H1 (cell line): ENCODE results near the gene EXTL1. TPM values are rescaled to one million over a fixed set of nuclear protein-coding genes. Genes with fewer than 3 reads are reported as not detected.

Source experiments
- CTCF ChIA-PET: fragments of 300-600 bp; sonication (Branson Sonifier 250); formaldehyde crosslinking; loops from one replicate; lab custom pipeline; 2021; ENCODE audit not compliant: partially characterized antibody; lab: Charles Lee
- POLR2A ChIA-PET: fragments of 300-600 bp; sonication (Branson Sonifier 250); formaldehyde crosslinking; loops from one replicate; lab custom pipeline; 2021; ENCODE audit warnings: inconsistent platforms; ENCODE audit not compliant: partially characterized antibody; lab: Charles Lee
- DNase-seq, 2 experiments: peaks; one replicate each; pipeline versions ENCODE4 v3.0.0 to v3.0.0-alpha.2; 2010 to 2022; ENCODE audit warnings: low spot score in 2 of 2, low read depth in 1 of 2, mixed read lengths in 1 of 2
- FAIRE-seq: peaks from 2 replicates; lab custom pipeline; 2011; peaks lifted over from hg19 to GRCh38; lab: Jason Lieb, UNC
- H2AFZ ChIP-seq: 2 replicates; pipeline ENCODE4 v1.8.1; 2012; ENCODE audit warnings: low read length, inconsistent platforms
- H2AK5ac ChIP-seq: 2 replicates; pipeline ENCODE4 v1.6.1; 2013; ENCODE audit warnings: low read depth, low read length
- H2BK120ac ChIP-seq: replicated peaks from 2 replicates; pipeline ENCODE3; 2013; ENCODE audit warnings: low read depth, low read length, inconsistent platforms
- H2BK12ac ChIP-seq: 2 replicates; pipeline ENCODE4 v1.6.1; 2013; ENCODE audit warnings: low read depth, low read length
- H2BK15ac ChIP-seq: 2 replicates; pipeline ENCODE4 v1.6.1; 2013; ENCODE audit warnings: low read length
- H2BK20ac ChIP-seq: 2 replicates; pipeline ENCODE4 v1.6.1; 2013; ENCODE audit warnings: low read length
- H2BK5ac ChIP-seq: 2 replicates; pipeline ENCODE4 v1.6.1; 2013; ENCODE audit warnings: low read depth, low read length
- H3K14ac ChIP-seq: 2 replicates; pipeline ENCODE4 v1.6.1; 2013; ENCODE audit warnings: inconsistent platforms; ENCODE audit not compliant: insufficient read length
- H3K18ac ChIP-seq: 2 replicates; pipeline ENCODE4 v1.6.1; 2013; ENCODE audit warnings: low read length; ENCODE audit errors: extremely low read depth
- H3K23ac ChIP-seq: 2 replicates; pipeline ENCODE4 v1.6.1; 2013; ENCODE audit warnings: inconsistent platforms; ENCODE audit not compliant: insufficient read length
- H3K23me2 ChIP-seq: 2 replicates; pipeline ENCODE4 v1.6.1; 2013; ENCODE audit warnings: low read depth, low read length
- H3K27ac ChIP-seq: 2 replicates; pipeline ENCODE4 v1.6.1; 2011; ENCODE audit warnings: low read depth, low read length, inconsistent platforms
- H3K27me3 ChIP-seq, 4 experiments: replicated peaks in 1 of 4; 1 replicate in 1 of 4; 2 replicates in 3 of 4; pipeline versions ENCODE4 v1.6.1 to v1.8.1; 2011 to 2013; ENCODE audit warnings: low read length in 3 of 4, mild to moderate bottlenecking in 3 of 4, inconsistent platforms in 2 of 4, mixed read lengths in 2 of 4, moderate library complexity in 1 of 4; ENCODE audit not compliant: control insufficient read depth in 3 of 4, insufficient read depth in 3 of 4; ENCODE audit errors: extremely low read depth in 1 of 4
- H3K36me3 ChIP-seq, 4 experiments: 2 replicates each; pipeline versions ENCODE4 v1.6.1 to v1.8.1; 2011 to 2013; ENCODE audit warnings: mild to moderate bottlenecking in 4 of 4, low read length in 3 of 4, moderate library complexity in 2 of 4, control low read depth in 1 of 4, inconsistent platforms in 1 of 4; ENCODE audit not compliant: insufficient read depth in 4 of 4, control insufficient read depth in 2 of 4
- H3K4ac ChIP-seq: replicated peaks from 2 replicates; pipeline ENCODE3; 2013; ENCODE audit warnings: low read length, low read depth, mixed read lengths, inconsistent platforms; ENCODE audit not compliant: insufficient read length
- H3K4me1 ChIP-seq, 4 experiments: replicated peaks in 1 of 4; 1 replicate in 1 of 4; 2 replicates in 3 of 4; pipeline versions ENCODE4 v1.6.1 to v1.8.1; 2011 to 2013; ENCODE audit warnings: low read length in 3 of 4, inconsistent platforms in 2 of 4, mixed read lengths in 1 of 4; ENCODE audit not compliant: insufficient read depth in 4 of 4, control insufficient read depth in 3 of 4
- H3K4me2 ChIP-seq, 2 experiments: 2 replicates each; pipeline versions ENCODE4 v1.6.1 to v1.8.1; 2011 to 2013; ENCODE audit warnings: low read depth in 2 of 2, low read length in 2 of 2, control low read depth in 1 of 2, inconsistent platforms in 1 of 2, mild to moderate bottlenecking in 1 of 2; ENCODE audit not compliant: insufficient read depth in 1 of 2
- H3K4me3 ChIP-seq, 4 experiments: fragments of 200-600, 300-600 bp in 1 of 4; sonication (generic), shearing (Covaris generic), sonication (Bioruptor Twin) in 1 of 4; 2 replicates each; pipeline versions ENCODE4 v1.5.1 to v1.8.1; 2011 to 2016; ENCODE audit warnings: low read length in 4 of 4, low read depth in 3 of 4, control low read depth in 2 of 4, inconsistent platforms in 2 of 4, mild to moderate bottlenecking in 2 of 4, mixed read lengths in 1 of 4, moderate library complexity in 1 of 4; ENCODE audit not compliant: insufficient read depth in 2 of 4; ENCODE audit errors: extremely low read depth in 1 of 4
- H3K56ac ChIP-seq: replicated peaks from 2 replicates; pipeline ENCODE3; 2013; ENCODE audit warnings: low read depth, mild to moderate bottlenecking, mixed read lengths, low read length, inconsistent platforms; ENCODE audit not compliant: insufficient read length
- H3K79me1 ChIP-seq: 2 replicates; pipeline ENCODE4 v1.6.1; 2013; ENCODE audit warnings: low read depth, low read length, control low read depth
- H3K79me2 ChIP-seq, 2 experiments: 2 replicates each; pipeline versions ENCODE4 v1.6.1 to v1.8.1; 2012 to 2013; ENCODE audit warnings: low read length in 2 of 2, mild to moderate bottlenecking in 2 of 2, inconsistent platforms in 1 of 2; ENCODE audit not compliant: insufficient read depth in 2 of 2, control insufficient read depth in 1 of 2
- H3K9ac ChIP-seq, 4 experiments: replicated peaks in 1 of 4; 1 replicate in 1 of 4; 2 replicates in 3 of 4; pipeline versions ENCODE4 v1.6.1 to v1.8.1; 2011 to 2013; ENCODE audit warnings: low read depth in 3 of 4, low read length in 3 of 4, control low read depth in 2 of 4, mild to moderate bottlenecking in 2 of 4, moderate library complexity in 2 of 4, inconsistent platforms in 1 of 4; ENCODE audit errors: extremely low read depth in 1 of 4
- H3K9me3 ChIP-seq, 2 experiments: 2 replicates each; pipeline versions ENCODE4 v1.6.1 to v1.8.1; 2012 to 2013; ENCODE audit warnings: mild to moderate bottlenecking in 2 of 2, moderate library complexity in 2 of 2, control low read depth in 1 of 2, inconsistent platforms in 1 of 2, low read depth in 1 of 2, low read length in 1 of 2, mixed read lengths in 1 of 2; ENCODE audit not compliant: insufficient read depth in 2 of 2
- H4K20me1 ChIP-seq, 2 experiments: replicated peaks in 1 of 2; 2 replicates each; pipeline versions ENCODE3 to v1.8.1; 2011 to 2013; ENCODE audit warnings: inconsistent platforms in 2 of 2, low read length in 2 of 2, mild to moderate bottlenecking in 1 of 2; ENCODE audit not compliant: insufficient read depth in 2 of 2, control insufficient read depth in 1 of 2
- H4K5ac ChIP-seq: 2 replicates; pipeline ENCODE4 v1.6.1; 2013; ENCODE audit warnings: low read length, low read depth, mixed read lengths, inconsistent platforms; ENCODE audit not compliant: insufficient read length
- H4K8ac ChIP-seq: 2 replicates; pipeline ENCODE4 v1.8.0; 2013; ENCODE audit warnings: mild to moderate bottlenecking, moderate library complexity, low read length, inconsistent platforms; ENCODE audit not compliant: insufficient read depth; ENCODE audit errors: extremely low read depth
- H4K91ac ChIP-seq: replicated peaks from 2 replicates; pipeline ENCODE3; 2013; ENCODE audit warnings: low read length, mixed read lengths, inconsistent platforms; ENCODE audit not compliant: insufficient read length
- CBX5 ChIP-seq: fragments of 300-800, 300-1000 bp; sonication (generic); IDR thresholded peaks from 2 replicates; pipeline ENCODE4 v1.7.1; 2016; ENCODE audit warnings: antibody characterized with exemption, low read length, low read depth
- GTF2F1 ChIP-seq: IDR thresholded peaks from 2 replicates; pipeline ENCODE4 v1.6.1; 2012; ENCODE audit warnings: low read depth, low read length, improper control_type of control experiment, borderline replicate concordance
- POU5F1 ChIP-seq: IDR thresholded peaks from 2 replicates; pipeline ENCODE4 v1.6.1; 2011; ENCODE audit warnings: low read depth, mild to moderate bottlenecking, low read length, moderate library complexity
- SAP30 ChIP-seq: fragments of 300-600 bp; sonication (generic); IDR thresholded peaks from 2 replicates; pipeline ENCODE4 v1.7.1; 2012; ENCODE audit warnings: low read length, moderate library complexity, mild to moderate bottlenecking, inconsistent platforms; ENCODE audit not compliant: insufficient read depth, insufficient replicate concordance
- WGBS, 2 experiments: shearing (Covaris generic) in 1 of 2; methylation state at CpG; one replicate each; pipeline versions ENCODE4 v1.1.6 to v1.1.7; 2013 to 2015; ENCODE audit warnings: low lambda C conversion rate in 2 of 2, mixed read lengths in 2 of 2, inconsistent platforms in 1 of 2, low coverage in 1 of 2, missing lambda C conversion rate in 1 of 2; ENCODE audit not compliant: insufficient replicate concordance in 2 of 2, insufficient coverage in 1 of 2, insufficient read length in 1 of 2; ENCODE audit errors: extremely low coverage in 1 of 2, missing lambda C conversion rate in 1 of 2; 5-methylcytosine and 5-hydroxymethylcytosine counted together
- polyA plus RNA-seq, 7 experiments: library from polyadenylated mRNA; depleted of rRNA in 3 of 7; stranded (reverse) in 5 of 7; unstranded in 2 of 7; fragments of >200 nt in 5 of 7; fragments of 200-250 nt in 2 of 7; gene quantifications; 1 replicate in 5 of 7; 2 replicates in 1 of 7; 4 replicates in 1 of 7; pipeline versions ENCODE4 v1.2.1 to v1.2.3, GENCODE V29; 2011 to 2013; ENCODE audit warnings: missing spikeins in 2 of 7, mixed read lengths in 2 of 7
- total RNA-seq: library from RNA; stranded (reverse); fragmentation: NEBNext Ultra II Directional; extraction: Animal tissue kit (Norgen Biotek cat#: 25700); gene quantifications from 2 replicates; pipeline ENCODE4 v1.2.1, GENCODE V29; 2021

Gene EXTL1
- total and polyA plus RNA-seq, 2 of the 8 experiments (the other 6 are each of a cell fraction or from before 2014, with no cell fraction given) = 0.89 to 1.2 TPM

DNA sequence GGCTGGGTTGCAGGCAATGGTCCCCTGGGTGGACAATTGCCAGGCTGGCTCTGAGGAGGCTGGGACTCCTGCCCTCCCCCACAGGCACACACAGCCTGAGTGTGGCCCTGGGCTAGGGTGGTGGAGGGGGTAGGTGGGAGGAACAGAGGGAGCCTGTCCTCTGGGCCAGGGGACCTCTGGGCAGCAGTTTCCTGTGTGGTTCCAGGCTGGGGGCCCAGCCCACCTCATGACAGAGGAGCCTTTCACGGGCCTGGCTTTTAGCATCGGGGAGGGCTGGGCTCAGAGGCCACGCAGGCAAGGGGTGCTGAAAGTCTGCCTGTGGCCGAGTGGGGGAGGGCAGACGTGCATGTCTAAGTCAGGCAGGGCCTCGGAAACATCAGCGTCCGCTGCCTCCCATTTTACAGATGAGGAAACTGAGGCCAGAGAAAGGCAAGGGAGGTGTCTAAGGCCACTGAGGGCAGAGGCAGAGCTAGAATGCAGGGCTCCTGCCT is 7.0 kb downstream of the EXTL1 start:
- no peak overlapping the region for H3K27ac ChIP-seq
- CTCF ChIA-PET = interaction anchor here (1.1 to 3.1 kb wide), 4 partner anchors 13 to 133 kb away, joined by 3 to 13 read pairs (median 8); no protein-coding TSS in a partner anchor
- no peak overlapping the region for H3K4me2 ChIP-seq

More for the DNA sequence above, 7.0 kb downstream of the EXTL1 start:
- H4K5ac ChIP-seq = no peak overlapping the region
- H3K18ac ChIP-seq = no peak overlapping the region
- H2BK20ac ChIP-seq = no peak overlapping the region
- peaks cover 0 to 5% (median 4%) of the 10 kb centered on the region in 4 experiments; a peak in 3 of 7 replicates for H3K27me3 ChIP-seq
- no peak overlapping the region for H2BK12ac ChIP-seq
- POLR2A ChIA-PET = interaction anchor here (1.1 kb wide), 1 partner anchor 122 kb away, joined by 3 read pairs; the partner anchor contains the start of gene STMN1
- H4K91ac ChIP-seq = no peak overlapping the region
- 94% methylated on average over 5 of the region's 8 CpGs; no CpG with 5 or more reads in 1 of the 2 experiments for WGBS, 2 experiments
- no peaks in the 10 kb centered on the region for H3K23me2 ChIP-seq
- H3K9ac ChIP-seq = no peak overlapping the region
- H2BK15ac ChIP-seq = no peak overlapping the region
- peaks cover 0 to 1% of the 10 kb centered on the region in 2 experiments for H4K20me1 ChIP-seq
- H2AFZ ChIP-seq = no peak overlapping the region
- peak overlapping the region; percentile 0; the same call in 1 of the 2 replicates for H2BK5ac ChIP-seq
- no peaks in the 10 kb centered on the region for H3K79me2 ChIP-seq
- no peak overlapping the region for H3K56ac ChIP-seq
- H3K4me3 ChIP-seq = no peak overlapping the region
- H3K14ac ChIP-seq = no peak overlapping the region
- no peak overlapping the region for H4K8ac ChIP-seq
- H2AK5ac ChIP-seq = no peak overlapping the region
- FAIRE-seq (no peak), DNase-seq (no peak)
- no peaks in the 10 kb centered on the region for H3K9me3 ChIP-seq
- TF ChIP-seq SAP30 (no peak), CBX5 (no peak), GTF2F1 (no peak), POU5F1 (no peak)
- H3K4me1 ChIP-seq = peaks cover 0 to 2% (median 0%) of the 10 kb centered on the region in 4 experiments; a peak in 2 of 7 replicates
- no peaks in the 10 kb centered on the region for H3K36me3 ChIP-seq
- H3K23ac ChIP-seq = no peak overlapping the region
- no peaks in the 10 kb centered on the region for H3K79me1 ChIP-seq
- H2BK120ac ChIP-seq = no peak overlapping the region
- H3K4ac ChIP-seq = no peak overlapping the region
